Measurements from ENCODE around the gene WRAP73.

The WRAP73 gene

GRCh38 chr1:3639397-3639911, 10.4 kb downstream of the WRAP73 start:
- peaks cover 28% of the 10 kb centered on the region for H3K36me3 Mint-ChIP-seq (ENCODE audit: low read depth)
- TF ChIP-seq CTCF (IDR thresholded peaks at IDR 0.05), result no peak
- no peak overlapping the region for H3K4me3 Mint-ChIP-seq
- H3K4me1 Mint-ChIP-seq, result peaks cover 6% of the 10 kb centered on the region
- no peak for DNase-seq
- no peak overlapping the region for H3K27ac Mint-ChIP-seq
- no peaks in the 10 kb centered on the region for H3K9me3 Mint-ChIP-seq
- H3K27me3 Mint-ChIP-seq (ENCODE audit: low read depth, poor library complexity), result peaks cover 3% of the 10 kb centered on the region

- H3K27ac Mint-ChIP-seq, result no peak overlapping the region
- H3K9me3 Mint-ChIP-seq, result no peaks in the 10 kb centered on the region
- no peak overlapping the region for H3K4me3 Mint-ChIP-seq
- no peak for TF ChIP-seq CTCF (IDR thresholded peaks at IDR 0.05)
- peaks cover 6% of the 10 kb centered on the region for H3K4me1 Mint-ChIP-seq
- H3K36me3 Mint-ChIP-seq (ENCODE audit: low read depth), result peaks cover 26% of the 10 kb centered on the region
- no peak for DNase-seq
- peaks cover 3% of the 10 kb centered on the region for H3K27me3 Mint-ChIP-seq (ENCODE audit: low read depth, poor library complexity)
These were observed 11.2 kb downstream of the WRAP73 start for GRCh38 chr1:3638676-3639075.

GRCh38 chr1:3638027-3638426, 11.9 kb downstream of the WRAP73 start:
- H3K4me1 Mint-ChIP-seq, result peaks cover 5% of the 10 kb centered on the region
- no peak for TF ChIP-seq CTCF (IDR thresholded peaks at IDR 0.05)
- H3K4me3 Mint-ChIP-seq, result no peak overlapping the region
- H3K27ac Mint-ChIP-seq, result no peak overlapping the region
- H3K9me3 Mint-ChIP-seq, result no peaks in the 10 kb centered on the region
- H3K36me3 Mint-ChIP-seq (ENCODE audit: low read depth), result peaks cover 26% of the 10 kb centered on the region
- peaks cover 3% of the 10 kb centered on the region for H3K27me3 Mint-ChIP-seq (ENCODE audit: low read depth, poor library complexity)
- DNase-seq, result no peak

GRCh38 chr1:3636531-3636930, 13.4 kb downstream of the WRAP73 start:
- Mint-ChIP-seq H3K9me3 (no peaks in the 10 kb centered on the region), H3K36me3 (ENCODE audit: low read depth) (peaks cover 17% of the 10 kb centered on the region), H3K4me1 (no peaks in the 10 kb centered on the region), H3K27ac (no peak overlapping the region), H3K4me3 (no peak overlapping the region), H3K27me3 (ENCODE audit: low read depth, poor library complexity) (peaks cover 3% of the 10 kb centered on the region)
- no peak for TF ChIP-seq CTCF (IDR thresholded peaks at IDR 0.05)
- DNase-seq, result no peak

GRCh38 chr1:3636080-3636479, 13.8 kb downstream of the WRAP73 start:
- DNase-seq, result no peak
- no peaks in the 10 kb centered on the region for H3K4me1 Mint-ChIP-seq
- TF ChIP-seq CTCF (IDR thresholded peaks at IDR 0.05), result no peak
- peaks cover 17% of the 10 kb centered on the region for H3K36me3 Mint-ChIP-seq (ENCODE audit: low read depth)
- no peaks in the 10 kb centered on the region for H3K9me3 Mint-ChIP-seq
- H3K27ac Mint-ChIP-seq, result no peak overlapping the region
- H3K27me3 Mint-ChIP-seq (ENCODE audit: low read depth, poor library complexity), result peaks cover 3% of the 10 kb centered on the region
- no peak overlapping the region for H3K4me3 Mint-ChIP-seq

- Mint-ChIP-seq H3K27ac (no peak overlapping the region), H3K36me3 (ENCODE audit: low read depth) (peaks cover 17% of the 10 kb centered on the region), H3K9me3 (no peaks in the 10 kb centered on the region), H3K27me3 (ENCODE audit: low read depth, poor library complexity) (peaks cover 3% of the 10 kb centered on the region), H3K4me3 (no peak overlapping the region), H3K4me1 (no peaks in the 10 kb centered on the region)
- DNase-seq, result no peak
- no peak for TF ChIP-seq CTCF (IDR thresholded peaks at IDR 0.05)
These were observed 15.7 kb downstream of the WRAP73 start for GRCh38 chr1:3634059-3634800.

All from nephron progenitor cell (in vitro differentiated cells).